IPS-NIHi7 (cell line): ENCODE data around the gene CYP11A1.
A peak's percentile ranks its signal among the peaks of the same experiment; 100 is the strongest.

Experiments
- DNase-seq: peaks from one replicate; pipeline ENCODE4 v3.0.0; 2012; ENCODE audit warnings: mixed read lengths; ENCODE audit errors: extremely low spot score

CYP11A1 gene

GRCh38 chr15:74388363-74388951 is 21.0 kb upstream of the CYP11A1 start:
- no peak for DNase-seq

DNA sequence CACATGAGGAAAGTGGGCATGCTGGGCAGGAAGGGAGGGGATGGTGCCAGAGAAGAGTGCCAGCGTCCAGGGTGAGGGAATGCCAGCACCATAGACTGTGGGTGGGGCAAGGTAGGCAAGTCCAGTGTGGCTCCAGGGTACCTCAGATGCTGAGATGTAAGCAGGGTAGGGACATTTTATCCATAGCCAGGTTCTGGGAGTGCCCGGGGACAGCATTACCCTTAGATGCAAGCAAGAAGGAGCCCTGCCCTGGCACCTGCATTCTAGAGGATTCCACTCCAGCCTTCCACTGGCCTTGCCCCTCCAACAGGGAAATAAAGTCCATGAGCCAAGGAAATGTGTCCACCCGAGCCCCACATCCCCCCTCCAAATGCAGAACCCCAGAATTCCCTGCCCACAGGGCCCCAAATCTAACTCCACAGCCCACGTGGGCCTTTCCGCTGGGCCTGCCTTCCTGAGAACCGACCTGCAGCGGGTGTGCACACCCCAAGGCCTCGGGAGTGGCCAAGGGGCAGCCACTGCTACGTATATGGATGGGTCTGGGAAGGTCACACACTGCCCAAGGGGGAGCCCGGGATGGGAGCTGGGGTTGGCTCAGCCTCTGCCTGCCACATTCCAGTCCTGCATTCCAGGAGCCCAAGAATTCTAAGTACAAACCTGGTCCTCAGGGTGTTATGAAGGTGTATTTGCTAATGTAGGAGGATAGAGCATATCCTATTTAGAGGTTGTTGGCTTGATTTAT is 20.3 kb upstream of the CYP11A1 start:
- DNase-seq: no peak

- DNase-seq: no peak
Observed at GRCh38 chr15:74387141-74387541, 19.7 kb upstream of the CYP11A1 start.

DNA sequence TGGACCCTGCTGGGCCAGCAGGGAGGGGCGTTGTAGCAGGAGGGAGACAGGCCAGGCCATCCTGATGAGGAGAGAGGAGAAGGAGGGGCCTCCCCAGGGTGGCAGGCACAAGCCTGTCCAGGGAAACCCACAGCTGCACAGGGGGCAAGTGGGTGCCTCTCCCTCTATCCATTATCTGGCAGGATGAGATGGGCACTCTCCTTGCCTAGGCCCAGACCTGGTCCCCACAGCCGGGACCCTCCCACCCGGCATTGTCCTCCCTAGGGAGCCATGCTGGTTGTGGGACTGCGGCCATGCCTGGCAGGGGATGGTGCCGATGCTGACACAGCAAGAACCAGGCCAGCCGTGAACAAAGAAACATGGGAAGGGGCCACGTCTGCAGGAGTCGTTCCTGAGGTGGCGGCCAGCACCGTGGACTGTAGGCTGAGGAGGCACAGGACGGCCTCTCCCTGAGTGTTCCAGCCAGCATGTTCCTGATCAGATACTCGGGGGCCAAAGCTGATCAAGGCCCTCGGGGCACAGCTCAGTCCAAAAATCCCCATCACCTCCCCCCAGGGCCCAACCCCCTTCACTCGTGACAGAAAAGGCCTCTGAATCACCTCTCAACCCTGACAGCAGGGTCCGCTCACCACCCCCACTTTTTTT is 19.2 kb upstream of the CYP11A1 start:
- no peak for DNase-seq

DNA sequence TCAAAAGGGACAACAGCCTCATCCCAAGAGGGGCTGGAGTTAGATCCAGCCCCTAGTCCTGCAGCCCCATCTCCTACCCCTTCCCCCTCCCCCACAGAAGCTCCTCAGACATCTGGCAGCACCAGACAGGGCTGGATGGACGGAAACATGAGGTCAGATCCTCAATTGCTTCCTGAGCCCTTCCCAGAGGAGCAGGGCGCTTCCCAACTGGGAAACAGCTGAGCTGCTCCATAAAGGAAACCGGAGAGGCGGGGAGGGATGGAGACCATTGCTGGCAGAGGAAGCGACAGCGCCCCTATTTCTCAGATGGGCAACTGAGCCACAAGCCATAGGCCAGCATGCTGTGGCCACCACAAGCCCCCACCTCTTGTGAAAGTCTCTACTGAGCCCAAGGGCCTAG is 18.3 kb upstream of the CYP11A1 start:
- no peak for DNase-seq

GRCh38 chr15:74384881-74385643 is 17.6 kb upstream of the CYP11A1 start:
- DNase-seq: no peak

GRCh38 chr15:74384566-74384880 is 17.1 kb upstream of the CYP11A1 start:
- no peak for DNase-seq

DNA sequence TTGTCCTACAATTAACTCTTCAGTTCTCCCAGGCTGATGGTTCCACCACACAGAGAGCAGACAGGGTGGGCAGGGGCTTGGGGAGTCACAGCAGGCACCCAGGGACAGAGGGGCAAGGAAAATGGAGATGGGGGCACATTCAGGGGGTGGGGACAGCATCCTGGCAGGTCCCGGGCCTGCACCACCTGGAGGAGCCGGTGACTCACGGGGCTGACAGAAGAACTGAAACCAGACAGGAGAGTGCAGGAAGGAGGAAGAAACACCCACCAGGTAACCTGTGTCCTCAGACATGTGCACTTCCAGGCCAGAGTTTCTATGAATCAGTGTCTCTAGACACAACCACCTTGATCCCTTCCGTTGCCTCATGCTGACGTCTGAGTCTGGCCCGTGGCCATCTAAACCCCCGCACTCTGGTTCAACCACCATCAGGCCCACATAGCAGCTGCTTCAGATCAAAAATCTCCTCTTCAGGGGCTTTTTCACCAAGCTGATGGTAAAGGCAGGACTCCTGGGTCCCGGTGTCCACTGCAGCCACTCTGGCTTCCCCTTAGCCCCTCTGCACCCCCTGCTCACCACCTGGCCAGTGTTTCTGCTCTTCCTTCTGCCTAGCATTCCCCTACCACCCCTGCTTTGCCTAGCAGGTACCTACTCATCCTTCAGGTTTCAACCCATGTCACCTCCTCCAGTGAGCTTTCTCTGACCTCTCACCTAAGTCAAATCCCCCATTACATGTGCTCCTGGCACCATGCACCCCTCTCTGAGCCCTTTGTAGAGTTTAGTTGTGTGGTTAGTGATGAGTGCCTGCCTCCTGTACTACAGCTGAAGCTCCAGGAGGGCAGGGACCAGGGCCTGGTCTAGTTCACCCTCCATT is 16.5 kb upstream of the CYP11A1 start:
- DNase-seq: no peak

DNA sequence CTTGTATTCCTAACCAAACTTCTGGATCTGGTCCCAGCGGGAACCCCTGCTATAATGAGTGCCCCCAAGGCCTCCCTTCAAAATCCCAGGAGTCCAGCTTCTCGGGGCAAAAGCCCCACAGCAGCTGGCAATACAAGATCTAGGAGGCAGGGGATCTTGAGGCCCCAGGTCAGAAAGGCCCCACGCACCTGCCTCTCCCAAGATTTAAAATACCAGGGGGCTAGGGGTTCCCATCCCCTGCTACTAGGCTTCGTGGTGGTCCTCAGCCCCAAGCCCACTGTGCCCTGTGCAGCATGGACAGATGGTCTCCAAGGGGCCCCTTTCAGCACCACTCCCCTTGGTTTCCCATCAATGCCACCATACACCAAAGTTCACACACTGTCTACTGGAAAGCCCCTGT is 15.8 kb upstream of the CYP11A1 start:
- DNase-seq: no peak

DNA sequence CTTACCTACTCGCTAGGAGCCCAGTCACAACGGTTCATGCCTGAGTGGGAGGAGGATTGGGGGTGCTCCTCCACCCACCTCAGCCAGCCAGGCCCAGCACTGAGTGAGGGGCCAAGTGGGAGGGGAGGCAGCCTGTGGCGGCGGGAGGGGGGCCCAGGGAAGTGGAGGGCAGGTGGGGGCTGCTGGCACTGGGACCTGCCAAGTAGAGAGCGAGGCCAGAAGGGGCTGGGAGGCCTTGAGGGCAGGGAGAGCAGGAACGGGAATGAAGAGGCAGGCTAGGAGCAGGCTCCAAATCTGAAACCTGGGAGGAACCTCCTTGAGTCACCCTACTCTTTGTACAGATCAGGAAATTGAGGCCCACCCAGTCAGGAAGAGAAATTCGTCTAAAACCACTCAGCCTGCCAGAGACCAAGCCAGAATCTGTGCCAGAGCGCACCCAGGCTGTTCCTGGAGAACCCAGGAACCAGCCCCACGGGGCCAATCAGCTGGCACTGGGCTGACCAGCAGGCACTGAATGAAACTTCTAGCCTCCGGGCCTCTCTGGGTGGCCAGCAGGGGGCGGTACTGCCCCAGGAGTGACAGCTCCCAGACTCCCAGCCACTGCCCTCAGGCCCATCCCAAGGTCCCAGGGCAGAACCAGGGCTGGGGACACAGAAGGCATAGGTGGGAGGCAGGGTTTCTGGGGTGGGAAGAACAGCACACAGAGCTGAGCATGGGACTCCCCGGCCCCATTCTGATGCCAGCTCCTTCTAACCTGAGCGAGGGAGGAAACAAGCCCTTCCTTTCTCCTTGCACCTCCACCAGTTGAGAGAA is 14.8 kb upstream of the CYP11A1 start:
- DNase-seq: peak; percentile 98

- no peak for DNase-seq
Observed at GRCh38 chr15:74381481-74381880, 14.0 kb upstream of the CYP11A1 start.

DNA sequence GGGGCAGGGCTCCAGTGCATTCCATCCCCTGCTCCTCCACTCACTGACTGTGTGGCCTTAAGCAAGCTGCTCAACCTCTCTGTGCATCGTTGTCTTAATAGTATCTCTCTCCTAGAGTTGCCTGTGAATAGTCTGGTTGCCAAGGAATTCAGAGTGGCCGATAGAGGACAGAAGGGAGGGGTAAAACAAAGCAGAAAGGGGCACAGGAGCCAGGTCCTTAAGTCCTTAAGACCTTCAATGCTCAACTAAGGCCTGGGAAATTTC is 13.7 kb upstream of the CYP11A1 start:
- DNase-seq: no peak

- DNase-seq: no peak
Observed at GRCh38 chr15:74380361-74381189, 13.1 kb upstream of the CYP11A1 start.

GRCh38 chr15:74378848-74379247 is 11.4 kb upstream of the CYP11A1 start:
- DNase-seq: no peak

- DNase-seq: no peak
Observed at GRCh38 chr15:74377831-74378766, 10.7 kb upstream of the CYP11A1 start.

DNA sequence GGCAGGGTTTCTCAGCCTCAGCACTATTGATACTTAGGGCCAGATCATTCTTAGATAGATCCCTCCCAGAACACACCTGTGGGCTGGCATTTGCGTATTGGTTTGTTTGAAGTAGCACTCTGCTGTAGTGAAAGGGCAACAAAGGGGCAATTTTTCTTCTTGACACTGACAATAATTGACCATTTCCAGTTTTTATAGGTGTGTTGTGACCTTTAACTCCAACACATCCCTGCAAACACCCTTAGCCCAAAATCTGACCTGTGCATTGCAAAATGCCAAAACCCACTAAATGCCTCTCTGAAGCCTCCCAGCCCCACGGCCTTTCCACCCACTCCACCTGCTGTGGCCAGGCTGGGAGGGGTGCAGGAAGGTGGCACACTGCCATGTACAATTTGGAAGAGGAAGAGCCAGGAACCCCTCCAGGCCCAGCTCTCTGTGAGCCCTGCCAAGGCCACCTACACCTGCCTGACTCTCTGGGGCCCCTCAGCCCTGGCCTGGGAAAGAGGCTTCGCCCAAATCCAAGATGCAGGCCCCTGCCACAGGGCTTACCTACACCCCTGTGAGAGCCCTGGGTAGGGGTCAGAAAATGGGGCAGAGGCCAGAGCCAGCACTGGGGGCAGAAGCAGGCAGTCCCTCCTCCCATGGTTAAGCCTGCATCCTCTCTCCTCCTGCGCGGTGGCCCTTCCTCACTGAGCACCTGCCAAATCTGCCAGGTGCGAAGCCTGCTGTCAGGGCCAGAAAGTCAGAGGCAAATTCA is 9.6 kb upstream of the CYP11A1 start:
- DNase-seq: no peak

DNA sequence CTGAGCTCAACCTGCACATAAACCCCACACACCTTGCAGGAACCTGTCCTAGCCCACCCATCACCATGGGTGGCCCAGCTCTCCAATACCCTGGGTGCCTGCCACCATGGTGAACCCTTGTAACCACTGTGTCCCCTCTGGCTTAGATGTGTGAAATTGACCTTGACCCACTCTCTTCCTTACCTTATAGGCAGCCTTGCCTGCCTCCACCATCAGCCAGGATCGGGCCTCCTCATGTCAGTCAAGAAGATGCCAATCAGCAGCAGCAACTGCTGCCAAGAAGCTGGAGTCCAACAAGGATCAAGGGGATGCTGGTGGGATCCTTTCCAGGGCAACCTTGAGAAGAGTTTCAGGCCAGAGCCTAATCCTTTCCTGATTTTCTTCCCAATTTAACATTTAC is 8.8 kb upstream of the CYP11A1 start:
- DNase-seq: no peak

DNA sequence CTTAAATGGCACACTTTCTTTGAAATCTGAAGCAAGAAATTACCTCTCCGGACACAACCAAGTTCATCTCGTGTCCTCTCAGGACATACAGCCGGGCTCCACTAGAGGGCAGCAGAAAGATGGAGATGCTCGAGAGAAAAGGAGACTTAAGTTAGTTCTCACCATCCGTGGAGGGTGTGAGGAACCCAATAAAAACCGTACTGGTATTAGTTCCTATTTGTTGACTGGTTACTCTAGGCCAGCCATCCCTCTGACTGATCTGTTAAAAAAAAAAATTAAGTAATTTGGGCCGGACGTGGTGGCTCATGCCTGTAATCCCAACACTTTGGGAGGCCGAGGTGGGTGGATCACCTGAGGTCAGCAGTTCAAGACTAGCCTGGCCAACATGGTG is 7.9 kb upstream of the CYP11A1 start:
- DNase-seq: peak; percentile 73
